Measurements from ENCODE around the gene CSNK1A1.

- TF ChIP-seq EZH2 (IDR thresholded peaks at IDR 0.05) (no peak), CTCF (IDR thresholded peaks at IDR 0.05) (no peak)
Observed at GRCh38 chr5:149496166-149496565, 55.1 kb downstream of the CSNK1A1 start.
